Osteocyte (in vitro differentiated cells): ENCODE data around the gene STARD5. TPM values are rescaled to one million over a fixed set of nuclear protein-coding genes. Genes with fewer than 3 reads are reported as not detected.

ENCODE experiments used
- DNase-seq: peaks from one replicate; pipeline ENCODE4 v3.0.0; 2021; ENCODE audit warnings: mixed read lengths; ENCODE audit not compliant: unreplicated experiment; ENCODE audit errors: extremely low spot score
- H3K27ac Mint-ChIP-seq: one replicate; pipeline ENCODE4 v1.8.0; 2021; ENCODE audit warnings: mild to moderate bottlenecking, mixed read lengths; ENCODE audit not compliant: unreplicated experiment
- H3K27me3 Mint-ChIP-seq: one replicate; pipeline ENCODE4 v1.8.0; 2021; ENCODE audit warnings: mixed read lengths; ENCODE audit not compliant: unreplicated experiment
- H3K36me3 Mint-ChIP-seq: one replicate; pipeline ENCODE4 v1.8.0; 2021; ENCODE audit warnings: mixed read lengths; ENCODE audit not compliant: unreplicated experiment
- H3K4me1 Mint-ChIP-seq: one replicate; pipeline ENCODE4 v1.8.0; 2021; ENCODE audit warnings: mixed read lengths; ENCODE audit not compliant: unreplicated experiment
- H3K4me3 Mint-ChIP-seq: one replicate; pipeline ENCODE4 v1.8.0; 2021; ENCODE audit warnings: mild to moderate bottlenecking, moderate library complexity, mixed read lengths; ENCODE audit not compliant: unreplicated experiment
- H3K9me3 Mint-ChIP-seq: one replicate; pipeline ENCODE4 v1.8.0; 2021; ENCODE audit warnings: mixed read lengths; ENCODE audit not compliant: unreplicated experiment
- CTCF ChIP-seq: fragments of 200-600 bp; sonication (generic); IDR thresholded peaks from 2 replicates; pipeline ENCODE4 v1.5.0; 2021; ENCODE audit warnings: antibody characterized with exemption, mild to moderate bottlenecking, moderate library complexity
- total RNA-seq: library from RNA; stranded (reverse); gene quantifications from 2 replicates; pipeline ENCODE4 v1.2.1, GENCODE V29; 2021

Gene STARD5
- total RNA-seq, 1 donor from 2014 or later = 1.3 TPM

GRCh38 chr15:81294516-81294880 is 29.4 kb downstream of the STARD5 start:
- Mint-ChIP-seq H3K9me3 (no peaks in the 10 kb centered on the region), H3K27ac (no peak overlapping the region), H3K27me3 (peaks cover 18% of the 10 kb centered on the region), H3K36me3 (no peaks in the 10 kb centered on the region), H3K4me3 (no peak overlapping the region), H3K4me1 (peaks cover 3% of the 10 kb centered on the region)
- no peak for DNase-seq
- TF ChIP-seq CTCF = no peak

GRCh38 chr15:81293728-81294515 is 30.0 kb downstream of the STARD5 start:
- Mint-ChIP-seq H3K4me3 (no peak overlapping the region), H3K27me3 (peaks cover 18% of the 10 kb centered on the region), H3K36me3 (no peaks in the 10 kb centered on the region), H3K27ac (no peak overlapping the region), H3K4me1 (peaks cover 3% of the 10 kb centered on the region), H3K9me3 (no peaks in the 10 kb centered on the region)
- TF ChIP-seq CTCF = no peak
- no peak for DNase-seq

- Mint-ChIP-seq H3K27ac (no peak overlapping the region), H3K27me3 (peaks cover 21% of the 10 kb centered on the region), H3K4me1 (peaks cover 3% of the 10 kb centered on the region), H3K36me3 (no peaks in the 10 kb centered on the region), H3K9me3 (no peaks in the 10 kb centered on the region), H3K4me3 (no peak overlapping the region)
- DNase-seq = no peak
- no peak for TF ChIP-seq CTCF
These were observed 31.4 kb downstream of the STARD5 start for GRCh38 chr15:81292523-81293001.

GRCh38 chr15:81291916-81292522 is 31.9 kb downstream of the STARD5 start:
- no peak for TF ChIP-seq CTCF
- H3K4me3 Mint-ChIP-seq = no peak overlapping the region
- H3K27ac Mint-ChIP-seq = no peak overlapping the region
- H3K4me1 Mint-ChIP-seq = peaks cover 3% of the 10 kb centered on the region
- no peaks in the 10 kb centered on the region for H3K36me3 Mint-ChIP-seq
- H3K9me3 Mint-ChIP-seq = no peaks in the 10 kb centered on the region
- H3K27me3 Mint-ChIP-seq = peaks cover 24% of the 10 kb centered on the region
- DNase-seq = no peak

GRCh38 chr15:81289910-81290309 is 34.0 kb downstream of the STARD5 start:
- no peaks in the 10 kb centered on the region for H3K9me3 Mint-ChIP-seq
- TF ChIP-seq CTCF = no peak
- H3K4me3 Mint-ChIP-seq = no peak overlapping the region
- no peak for DNase-seq
- H3K27me3 Mint-ChIP-seq = peaks cover 34% of the 10 kb centered on the region
- no peaks in the 10 kb centered on the region for H3K4me1 Mint-ChIP-seq
- H3K27ac Mint-ChIP-seq = no peak overlapping the region
- no peaks in the 10 kb centered on the region for H3K36me3 Mint-ChIP-seq
